ENCODE results near the gene DEXI. TPM values are rescaled to one million over a fixed set of nuclear protein-coding genes. Genes with fewer than 3 reads are reported as not detected.

The DEXI gene
- total and polyA plus RNA-seq, 2 of the 4 experiments (the other 2 are of a cell fraction), result 43.7 to 63.6 TPM

DNA sequence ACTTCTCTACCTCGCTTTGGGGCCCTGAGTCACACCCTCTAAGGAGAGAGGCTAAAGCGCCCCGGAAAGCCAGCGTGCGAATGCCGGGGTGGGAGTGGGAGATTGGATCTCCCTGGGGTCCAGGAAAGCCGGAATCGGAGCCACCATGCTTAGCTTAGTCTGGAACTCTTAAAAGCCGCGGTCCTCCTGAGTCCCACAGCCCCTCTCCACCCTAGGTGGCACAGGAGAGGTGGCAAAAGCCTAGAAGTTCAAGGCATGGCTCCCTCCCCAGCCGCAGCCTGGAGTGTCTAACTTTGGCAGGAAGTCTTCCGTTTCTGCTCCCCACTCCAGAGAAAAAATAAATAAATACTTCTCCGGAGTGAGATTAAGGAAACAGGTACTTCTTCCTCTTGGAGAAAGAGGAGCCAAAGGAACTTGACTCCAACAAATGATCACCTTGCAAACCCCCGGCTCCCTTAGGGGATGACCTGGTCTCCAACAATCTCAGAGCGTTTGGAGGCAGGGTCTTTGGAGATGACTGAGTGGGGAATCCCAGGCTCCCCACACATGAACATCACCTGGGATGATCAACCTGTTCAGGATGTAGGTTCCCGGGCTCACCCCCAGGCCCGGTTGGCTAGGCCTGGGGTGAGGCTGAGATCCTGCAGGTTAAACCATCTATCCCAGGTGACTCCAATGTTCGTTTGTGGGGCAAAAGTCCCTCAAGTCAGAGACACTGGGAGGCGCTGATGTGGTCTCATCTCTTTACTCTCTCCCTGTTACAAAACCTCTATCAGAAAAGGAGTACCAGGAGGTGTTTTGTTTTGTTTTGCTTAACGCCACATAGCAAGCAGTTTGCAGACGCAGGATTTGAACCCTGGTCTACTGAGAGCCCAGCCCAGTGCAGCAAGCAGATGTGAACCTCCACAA is 62.3 kb downstream of the DEXI start:
- no peak overlapping the region for H3K9ac ChIP-seq (ENCODE audit: low read depth, low read length)
- H2BK15ac ChIP-seq (ENCODE audit: low read depth, low read length), result no peak overlapping the region
- H3K14ac ChIP-seq (replicated peaks; ENCODE audit: low read depth, low read length), result no peak overlapping the region
- H2BK5ac ChIP-seq (ENCODE audit: low read depth, low read length, poor library complexity, severe bottlenecking), result no peak overlapping the region
- no peak for ATAC-seq (ENCODE audit: low read depth)
- no peaks in the 10 kb centered on the region for H4K20me1 ChIP-seq (ENCODE audit: insufficient read depth, low read length)
- no peak overlapping the region for H3K18ac ChIP-seq (ENCODE audit: low read depth, low read length)
- intact Hi-C loops (cut with micrococcal nuclease), result no loop called here
- no peaks in the 10 kb centered on the region for H3K9me1 ChIP-seq (ENCODE audit: insufficient read depth, low read length)
- H4K5ac ChIP-seq (ENCODE audit: low read depth, low read length), result no peak overlapping the region
- CTCF ChIA-PET, result no interaction called here
- no peak overlapping the region; the same call in 1 of the 2 replicates for H3K4me2 ChIP-seq (ENCODE audit: low read depth, low read length)
- H3K79me1 ChIP-seq (ENCODE audit: low read depth in 1 of 2, low read length in 2 of 2), result no peaks in the 10 kb centered on the region
- no peak overlapping the region for H3K4me3 ChIP-seq (ENCODE audit: insufficient read depth, low read depth, low read length)
- WGBS, 2 experiments (ENCODE audit: extremely low coverage in 2 of 2, insufficient read length in 1 of 2), result 80% methylated on average over 1 of the region's 21 CpGs; no CpG with 5 or more reads in 1 of the 2 experiments
- H4K91ac ChIP-seq (ENCODE audit: insufficient read depth, low read depth, low read length), result no peak overlapping the region
- H3K27ac ChIP-seq (ENCODE audit: insufficient read depth, low read length), result no peak overlapping the region
- in situ Hi-C loops (cut with MboI; ENCODE audit: low sequenced_read_pairs), result no loop called here
- no peak overlapping the region for H2BK120ac ChIP-seq (ENCODE audit: low read depth, low read length)
- H2AK9ac ChIP-seq (replicated peaks; ENCODE audit: low read depth, low read length, poor library complexity), result no peak overlapping the region
- H3K4ac ChIP-seq (ENCODE audit: low read depth, low read length), result no peak overlapping the region
- H4K8ac ChIP-seq (ENCODE audit: low read depth in 2 of 2, low read length in 2 of 2), result no peak overlapping the region
- POLR2A ChIA-PET (ENCODE audit: unreplicated experiment), result no interaction called here
- dilution Hi-C loops (cut with HindIII; ENCODE audit: low sequenced_read_pairs, unreplicated experiment), result no loop called here
- no peak overlapping the region for H2AFZ ChIP-seq (replicated peaks; ENCODE audit: low read length, poor library complexity)
- H3K36me3 ChIP-seq (ENCODE audit: control insufficient read depth, insufficient read depth, low read length), result no peaks in the 10 kb centered on the region
- H2BK20ac ChIP-seq (ENCODE audit: low read depth, low read length), result no peak overlapping the region
- no peaks in the 10 kb centered on the region for H3K9me3 ChIP-seq (ENCODE audit: control insufficient read depth, insufficient read depth, low read length)
- no peak overlapping the region for H2AK5ac ChIP-seq (ENCODE audit: low read depth, low read length)
- DNase-seq, result no peak
- peaks cover 49% of the 10 kb centered on the region for H3K27me3 ChIP-seq (ENCODE audit: control insufficient read depth, insufficient read depth, low read length)
- H3K56ac ChIP-seq (ENCODE audit: extremely low read depth, insufficient read depth, low read length), result no peak overlapping the region
- no TSS peak for BruUV-seq (replicated peaks)
- no peak overlapping the region for H3K23ac ChIP-seq (ENCODE audit: low read depth, low read length)
- no peaks in the 10 kb centered on the region for H3K4me1 ChIP-seq (ENCODE audit: control insufficient read depth, insufficient read depth, low read length)
- no peak for TF ChIP-seq BHLHE40 (IDR thresholded peaks at IDR 0.05; ENCODE audit: low read depth, low read length)
- TF ChIP-seq SMC3 (IDR thresholded peaks at IDR 0.05; ENCODE audit: low read depth, low read length), result no peak
- TF ChIP-seq MAFK (IDR thresholded peaks at IDR 0.05; ENCODE audit: low read depth, low read length), result no peak
- no peak for TF ChIP-seq RCOR1 (IDR thresholded peaks at IDR 0.05; ENCODE audit: insufficient replicate concordance, low read length)
- TF ChIP-seq, protein P1, sequence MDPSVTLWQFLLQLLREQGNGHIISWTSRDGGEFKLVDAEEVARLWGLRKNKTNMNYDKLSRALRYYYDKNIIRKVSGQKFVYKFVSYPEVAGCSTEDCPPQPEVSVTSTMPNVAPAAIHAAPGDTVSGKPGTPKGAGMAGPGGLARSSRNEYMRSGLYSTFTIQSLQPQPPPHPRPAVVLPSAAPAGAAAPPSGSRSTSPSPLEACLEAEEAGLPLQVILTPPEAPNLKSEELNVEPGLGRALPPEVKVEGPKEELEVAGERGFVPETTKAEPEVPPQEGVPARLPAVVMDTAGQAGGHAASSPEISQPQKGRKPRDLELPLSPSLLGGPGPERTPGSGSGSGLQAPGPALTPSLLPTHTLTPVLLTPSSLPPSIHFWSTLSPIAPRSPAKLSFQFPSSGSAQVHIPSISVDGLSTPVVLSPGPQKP (IDR thresholded peaks at IDR 0.05; ENCODE audit: borderline replicate concordance, low read depth, low read length), result no peak
- no peak for TF ChIP-seq MXI1 (IDR thresholded peaks at IDR 0.05; ENCODE audit: borderline replicate concordance, low read depth, low read length)
- TF ChIP-seq MAZ (IDR thresholded peaks at IDR 0.05; ENCODE audit: borderline replicate concordance, low read depth, low read length), result no peak
- TF ChIP-seq, protein P2, sequence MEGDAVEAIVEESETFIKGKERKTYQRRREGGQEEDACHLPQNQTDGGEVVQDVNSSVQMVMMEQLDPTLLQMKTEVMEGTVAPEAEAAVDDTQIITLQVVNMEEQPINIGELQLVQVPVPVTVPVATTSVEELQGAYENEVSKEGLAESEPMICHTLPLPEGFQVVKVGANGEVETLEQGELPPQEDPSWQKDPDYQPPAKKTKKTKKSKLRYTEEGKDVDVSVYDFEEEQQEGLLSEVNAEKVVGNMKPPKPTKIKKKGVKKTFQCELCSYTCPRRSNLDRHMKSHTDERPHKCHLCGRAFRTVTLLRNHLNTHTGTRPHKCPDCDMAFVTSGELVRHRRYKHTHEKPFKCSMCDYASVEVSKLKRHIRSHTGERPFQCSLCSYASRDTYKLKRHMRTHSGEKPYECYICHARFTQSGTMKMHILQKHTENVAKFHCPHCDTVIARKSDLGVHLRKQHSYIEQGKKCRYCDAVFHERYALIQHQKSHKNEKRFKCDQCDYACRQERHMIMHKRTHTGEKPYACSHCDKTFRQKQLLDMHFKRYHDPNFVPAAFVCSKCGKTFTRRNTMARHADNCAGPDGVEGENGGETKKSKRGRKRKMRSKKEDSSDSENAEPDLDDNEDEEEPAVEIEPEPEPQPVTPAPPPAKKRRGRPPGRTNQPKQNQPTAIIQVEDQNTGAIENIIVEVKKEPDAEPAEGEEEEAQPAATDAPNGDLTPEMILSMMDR (conservative IDR thresholded peaks at IDR 0.05; ENCODE audit: low read depth, low read length), result no peak
- no peak for TF ChIP-seq POLR2A (IDR thresholded peaks at IDR 0.05; ENCODE audit: low read depth, low read length)
- no peak for TF ChIP-seq RAD21 (IDR thresholded peaks at IDR 0.05; ENCODE audit: low read length)
- no peak for TF ChIP-seq CHD1 (IDR thresholded peaks at IDR 0.05; ENCODE audit: low read depth, low read length)
- no peak for TF ChIP-seq FOS (IDR thresholded peaks at IDR 0.05; ENCODE audit: low read depth, low read length)
- no peak for TF ChIP-seq CEBPB (IDR thresholded peaks at IDR 0.05; ENCODE audit: low read depth, low read length)
- no peak for TF ChIP-seq RFX5 (IDR thresholded peaks at IDR 0.05; ENCODE audit: low read depth, low read length)
- TF ChIP-seq NFE2L2 (IDR thresholded peaks at IDR 0.05; ENCODE audit: low read depth, low read length), result no peak
